SK-N-SH (cell line): ENCODE data around the gene ENKD1.

Experiments
- ELF1 ChIP-seq: IDR thresholded peaks from 2 replicates; pipeline ENCODE4 v1.4.0; 2012
- EZH2phosphoT487 ChIP-seq: fragments of 200-600 bp; sonication (generic); IDR thresholded peaks from 2 replicates; pipeline ENCODE4 v1.6.1; 2017; ENCODE audit warnings: low read depth, mixed run types, mild to moderate bottlenecking, antibody characterized with exemption, moderate library complexity, borderline replicate concordance
- FOSL2 ChIP-seq: IDR thresholded peaks from 2 replicates; pipeline ENCODE4 v1.4.0; 2012; ENCODE audit warnings: low read depth, mild to moderate bottlenecking, moderate library complexity, borderline replicate concordance
- NRF1 ChIP-seq: IDR thresholded peaks from 2 replicates; pipeline ENCODE4 v1.6.1; 2012; ENCODE audit warnings: low read depth, mild to moderate bottlenecking, low read length
- POLR2AphosphoS5 ChIP-seq: IDR thresholded peaks from 2 replicates; pipeline ENCODE4 v1.6.1; 2012; ENCODE audit warnings: low read depth, low read length
- RAD21 ChIP-seq: IDR thresholded peaks from 2 replicates; pipeline ENCODE4 v1.6.1; 2012; ENCODE audit warnings: mild to moderate bottlenecking, low read length
- RCOR1 ChIP-seq: fragments of 150-350 bp; IDR thresholded peaks from 2 replicates; pipeline ENCODE4 v1.6.1; 2017; ENCODE audit warnings: antibody characterized with exemption, low read length
- RFX5 ChIP-seq: IDR thresholded peaks from 2 replicates; pipeline ENCODE4 v1.6.1; 2012; ENCODE audit warnings: mild to moderate bottlenecking, improper control_type of control experiment, low read length
- TF ChIP-seq, protein P1 (sequence below): IDR thresholded peaks from 2 replicates; pipeline ENCODE4 v1.4.0; 2012; ENCODE audit warnings: low read depth, borderline replicate concordance
- TF ChIP-seq, protein P2 (sequence below): fragments of 200-600 bp; sonication (generic); IDR thresholded peaks from 2 replicates; pipeline ENCODE4 v1.6.1; 2017; ENCODE audit warnings: antibody characterized with exemption, mild to moderate bottlenecking, moderate library complexity
- TF ChIP-seq, protein P3 (sequence below): fragments of 150-350 bp; IDR thresholded peaks from 2 replicates; pipeline ENCODE4 v1.6.1; 2016; ENCODE audit warnings: mild to moderate bottlenecking, low read depth, low read length
- TF ChIP-seq, protein P4 (sequence below): IDR thresholded peaks from 2 replicates; pipeline ENCODE4 v1.6.1; 2012; ENCODE audit warnings: mild to moderate bottlenecking, low read depth, low read length, moderate library complexity

DNA sequence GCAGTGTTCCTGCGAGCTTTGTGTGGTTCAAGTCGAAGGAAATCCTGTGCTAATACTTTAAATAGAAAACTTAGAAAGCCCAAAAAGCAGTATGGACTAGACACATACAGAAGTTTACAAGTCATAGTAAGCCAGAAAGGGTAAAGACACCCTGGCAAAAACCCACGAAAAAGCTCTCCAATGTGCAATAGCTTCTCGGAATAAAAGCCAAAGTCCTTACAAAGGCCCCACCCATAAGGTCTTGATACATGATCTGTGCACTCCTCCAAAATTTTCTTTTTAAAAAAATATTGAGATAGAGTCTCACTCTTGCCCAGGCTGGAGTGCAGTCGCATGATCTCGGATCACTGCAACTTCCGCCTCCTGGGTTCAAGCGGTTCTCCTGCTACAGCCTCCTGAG, 10.4 kb upstream of the ENKD1 start:
- TF ChIP-seq, protein P1, sequence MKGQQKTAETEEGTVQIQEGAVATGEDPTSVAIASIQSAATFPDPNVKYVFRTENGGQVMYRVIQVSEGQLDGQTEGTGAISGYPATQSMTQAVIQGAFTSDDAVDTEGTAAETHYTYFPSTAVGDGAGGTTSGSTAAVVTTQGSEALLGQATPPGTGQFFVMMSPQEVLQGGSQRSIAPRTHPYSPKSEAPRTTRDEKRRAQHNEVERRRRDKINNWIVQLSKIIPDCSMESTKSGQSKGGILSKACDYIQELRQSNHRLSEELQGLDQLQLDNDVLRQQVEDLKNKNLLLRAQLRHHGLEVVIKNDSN = no peak
- TF ChIP-seq, protein P2, sequence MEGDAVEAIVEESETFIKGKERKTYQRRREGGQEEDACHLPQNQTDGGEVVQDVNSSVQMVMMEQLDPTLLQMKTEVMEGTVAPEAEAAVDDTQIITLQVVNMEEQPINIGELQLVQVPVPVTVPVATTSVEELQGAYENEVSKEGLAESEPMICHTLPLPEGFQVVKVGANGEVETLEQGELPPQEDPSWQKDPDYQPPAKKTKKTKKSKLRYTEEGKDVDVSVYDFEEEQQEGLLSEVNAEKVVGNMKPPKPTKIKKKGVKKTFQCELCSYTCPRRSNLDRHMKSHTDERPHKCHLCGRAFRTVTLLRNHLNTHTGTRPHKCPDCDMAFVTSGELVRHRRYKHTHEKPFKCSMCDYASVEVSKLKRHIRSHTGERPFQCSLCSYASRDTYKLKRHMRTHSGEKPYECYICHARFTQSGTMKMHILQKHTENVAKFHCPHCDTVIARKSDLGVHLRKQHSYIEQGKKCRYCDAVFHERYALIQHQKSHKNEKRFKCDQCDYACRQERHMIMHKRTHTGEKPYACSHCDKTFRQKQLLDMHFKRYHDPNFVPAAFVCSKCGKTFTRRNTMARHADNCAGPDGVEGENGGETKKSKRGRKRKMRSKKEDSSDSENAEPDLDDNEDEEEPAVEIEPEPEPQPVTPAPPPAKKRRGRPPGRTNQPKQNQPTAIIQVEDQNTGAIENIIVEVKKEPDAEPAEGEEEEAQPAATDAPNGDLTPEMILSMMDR = no peak
- TF ChIP-seq, protein P3, sequence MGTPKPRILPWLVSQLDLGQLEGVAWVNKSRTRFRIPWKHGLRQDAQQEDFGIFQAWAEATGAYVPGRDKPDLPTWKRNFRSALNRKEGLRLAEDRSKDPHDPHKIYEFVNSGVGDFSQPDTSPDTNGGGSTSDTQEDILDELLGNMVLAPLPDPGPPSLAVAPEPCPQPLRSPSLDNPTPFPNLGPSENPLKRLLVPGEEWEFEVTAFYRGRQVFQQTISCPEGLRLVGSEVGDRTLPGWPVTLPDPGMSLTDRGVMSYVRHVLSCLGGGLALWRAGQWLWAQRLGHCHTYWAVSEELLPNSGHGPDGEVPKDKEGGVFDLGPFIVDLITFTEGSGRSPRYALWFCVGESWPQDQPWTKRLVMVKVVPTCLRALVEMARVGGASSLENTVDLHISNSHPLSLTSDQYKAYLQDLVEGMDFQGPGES = no peak
- TF ChIP-seq EZH2phosphoT487 (no peak), FOSL2 (no peak), POLR2AphosphoS5 (no peak), RCOR1 (no peak), RFX5 (no peak), ELF1 (no peak), RAD21 (no peak), NRF1 (no peak)
- TF ChIP-seq, protein P4, sequence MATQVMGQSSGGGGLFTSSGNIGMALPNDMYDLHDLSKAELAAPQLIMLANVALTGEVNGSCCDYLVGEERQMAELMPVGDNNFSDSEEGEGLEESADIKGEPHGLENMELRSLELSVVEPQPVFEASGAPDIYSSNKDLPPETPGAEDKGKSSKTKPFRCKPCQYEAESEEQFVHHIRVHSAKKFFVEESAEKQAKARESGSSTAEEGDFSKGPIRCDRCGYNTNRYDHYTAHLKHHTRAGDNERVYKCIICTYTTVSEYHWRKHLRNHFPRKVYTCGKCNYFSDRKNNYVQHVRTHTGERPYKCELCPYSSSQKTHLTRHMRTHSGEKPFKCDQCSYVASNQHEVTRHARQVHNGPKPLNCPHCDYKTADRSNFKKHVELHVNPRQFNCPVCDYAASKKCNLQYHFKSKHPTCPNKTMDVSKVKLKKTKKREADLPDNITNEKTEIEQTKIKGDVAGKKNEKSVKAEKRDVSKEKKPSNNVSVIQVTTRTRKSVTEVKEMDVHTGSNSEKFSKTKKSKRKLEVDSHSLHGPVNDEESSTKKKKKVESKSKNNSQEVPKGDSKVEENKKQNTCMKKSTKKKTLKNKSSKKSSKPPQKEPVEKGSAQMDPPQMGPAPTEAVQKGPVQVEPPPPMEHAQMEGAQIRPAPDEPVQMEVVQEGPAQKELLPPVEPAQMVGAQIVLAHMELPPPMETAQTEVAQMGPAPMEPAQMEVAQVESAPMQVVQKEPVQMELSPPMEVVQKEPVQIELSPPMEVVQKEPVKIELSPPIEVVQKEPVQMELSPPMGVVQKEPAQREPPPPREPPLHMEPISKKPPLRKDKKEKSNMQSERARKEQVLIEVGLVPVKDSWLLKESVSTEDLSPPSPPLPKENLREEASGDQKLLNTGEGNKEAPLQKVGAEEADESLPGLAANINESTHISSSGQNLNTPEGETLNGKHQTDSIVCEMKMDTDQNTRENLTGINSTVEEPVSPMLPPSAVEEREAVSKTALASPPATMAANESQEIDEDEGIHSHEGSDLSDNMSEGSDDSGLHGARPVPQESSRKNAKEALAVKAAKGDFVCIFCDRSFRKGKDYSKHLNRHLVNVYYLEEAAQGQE = no peak
